ENCODE results near the gene TRMT13.

TRMT13 gene

DNA sequence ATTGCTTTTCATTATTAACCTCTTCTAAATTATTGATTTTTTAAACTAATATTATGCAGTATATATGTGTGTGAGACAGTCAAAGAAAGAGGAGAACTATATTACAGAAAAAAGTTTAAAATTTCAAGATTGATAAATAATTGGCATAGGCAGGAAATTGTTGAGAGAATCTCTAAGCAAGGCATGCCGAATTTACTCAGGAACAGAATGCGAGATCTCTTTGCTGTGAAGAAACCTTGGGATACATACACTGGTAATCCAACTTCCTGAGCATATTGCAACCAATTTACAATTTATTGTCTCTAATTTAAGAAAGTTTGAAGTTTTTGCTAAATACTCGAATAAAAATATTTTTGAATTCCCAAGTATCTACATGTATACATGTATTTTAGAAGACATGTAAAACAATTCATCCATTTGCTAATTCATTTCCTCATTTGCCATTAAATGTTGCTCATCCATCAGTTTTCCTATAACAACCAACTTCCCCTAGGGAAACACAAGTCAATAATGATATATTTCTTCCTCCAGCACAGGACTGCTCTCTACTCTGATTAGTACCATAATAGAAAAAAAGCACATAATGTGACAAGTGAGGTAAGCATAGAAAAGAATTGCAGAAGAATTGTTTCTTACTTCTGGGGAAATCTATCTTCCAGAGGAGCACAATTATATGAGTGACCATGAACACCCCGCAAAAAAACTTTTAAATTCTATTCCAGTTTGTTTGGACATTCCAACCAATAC is 44.5 kb downstream of the TRMT13 start:
- in situ Hi-C loops (cut with MboI; ENCODE audit: low pct_unique_long_range_greater_than_20kb, low sequenced_read_pairs, unreplicated experiment), result no loop called here
- no peak for DNase-seq (ENCODE audit: low spot score)
- TF ChIP-seq CTCF (IDR thresholded peaks at IDR 0.05; ENCODE audit: extremely low read depth, insufficient read depth, missing control alignments), result no peak

DNA sequence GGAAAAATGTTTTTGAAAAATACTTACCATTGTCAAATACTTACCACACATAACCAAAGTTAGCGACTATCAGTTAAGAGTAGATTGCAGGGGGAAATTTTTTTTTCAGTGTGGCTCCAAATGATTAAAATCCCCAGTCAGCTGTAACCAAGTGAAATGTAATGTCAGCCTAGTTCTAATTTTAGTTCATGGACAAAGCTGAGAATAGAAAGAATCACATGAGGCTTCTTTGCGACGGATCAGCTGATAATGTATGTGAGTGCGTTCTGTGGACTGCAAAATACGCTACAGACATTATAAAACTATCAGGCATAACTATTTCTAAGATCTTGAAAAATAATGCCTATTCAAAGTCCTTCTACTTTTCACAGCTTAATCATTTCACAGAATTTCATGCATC is 45.1 kb downstream of the TRMT13 start, which contains the start of gene LRRC39:
LRRC39 (minus strand) TSS at position 166 of the 400 bp plus-strand sequence. CDS start 9,740 bp downstream, outside the sequence.
- in situ Hi-C loops (cut with MboI; ENCODE audit: low pct_unique_long_range_greater_than_20kb, low sequenced_read_pairs, unreplicated experiment), result no loop called here
- DNase-seq (ENCODE audit: low spot score), result no peak
- TF ChIP-seq CTCF (IDR thresholded peaks at IDR 0.05; ENCODE audit: extremely low read depth, insufficient read depth, missing control alignments), result no peak

GRCh38 chr1:100183370-100183769 is 50.4 kb downstream of the TRMT13 start:
- no peak for TF ChIP-seq CTCF (IDR thresholded peaks at IDR 0.05; ENCODE audit: extremely low read depth, insufficient read depth, missing control alignments)
- in situ Hi-C loops (cut with MboI; ENCODE audit: low pct_unique_long_range_greater_than_20kb, low sequenced_read_pairs, unreplicated experiment), result no loop called here

DNA sequence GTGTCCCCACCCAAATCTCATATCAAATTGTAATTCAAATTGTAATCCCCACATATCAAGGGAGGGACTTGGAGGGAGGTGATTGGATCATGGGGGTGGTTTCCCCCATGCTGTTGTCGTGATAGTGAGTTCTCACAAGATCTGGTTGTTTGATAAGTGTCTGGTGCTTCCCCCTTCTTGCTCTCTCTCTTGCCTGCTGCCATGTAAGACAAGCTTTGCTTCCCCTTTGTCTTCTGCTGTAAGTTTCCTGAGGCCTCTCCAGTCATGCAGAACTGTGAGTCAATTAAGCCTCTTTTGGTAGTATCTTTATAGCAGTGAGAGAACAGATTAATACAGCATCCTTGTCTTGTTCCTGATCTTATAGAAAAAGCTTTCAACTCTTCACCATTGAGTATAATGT is 51.6 kb downstream of the TRMT13 start:
- in situ Hi-C loops (cut with MboI; ENCODE audit: low pct_unique_long_range_greater_than_20kb, low sequenced_read_pairs, unreplicated experiment), result no loop called here
- no peak for TF ChIP-seq CTCF (IDR thresholded peaks at IDR 0.05; ENCODE audit: extremely low read depth, insufficient read depth, missing control alignments)

More at GRCh38 chr1:100183370-100183769, 50.4 kb downstream of the TRMT13 start:
- DNase-seq (ENCODE audit: low spot score), result no peak

GRCh38 chr1:100187912-100188311 is 54.9 kb downstream of the TRMT13 start:
- no peak for TF ChIP-seq CTCF (IDR thresholded peaks at IDR 0.05; ENCODE audit: extremely low read depth, insufficient read depth, missing control alignments)
- in situ Hi-C loops (cut with MboI; ENCODE audit: low pct_unique_long_range_greater_than_20kb, low sequenced_read_pairs, unreplicated experiment), result no loop called here
- no peak for DNase-seq (ENCODE audit: low spot score)

More for the DNA sequence above, 51.6 kb downstream of the TRMT13 start:
- no peak for DNase-seq (ENCODE audit: low spot score)

GRCh38 chr1:100188617-100189016 is 55.7 kb downstream of the TRMT13 start:
- TF ChIP-seq CTCF (IDR thresholded peaks at IDR 0.05; ENCODE audit: extremely low read depth, insufficient read depth, missing control alignments), result no peak
- in situ Hi-C loops (cut with MboI; ENCODE audit: low pct_unique_long_range_greater_than_20kb, low sequenced_read_pairs, unreplicated experiment), result no loop called here
- peak; percentile 20 for DNase-seq (ENCODE audit: low spot score)
